Measurements from ENCODE around the gene RWDD4. TPM values are rescaled to one million over a fixed set of nuclear protein-coding genes. Genes with fewer than 3 reads are reported as not detected.
A peak's percentile ranks its signal among the peaks of the same experiment; 100 is the strongest.

Gene RWDD4
- total RNA-seq, 1 donor from 2014 or later = 20.6 TPM

- no peak overlapping the region for H3K4me3 Mint-ChIP-seq (ENCODE audit: unreplicated experiment)
- H3K27ac Mint-ChIP-seq (ENCODE audit: unreplicated experiment) = no peak overlapping the region
- peaks cover 14% of the 10 kb centered on the region for H3K4me1 Mint-ChIP-seq (ENCODE audit: unreplicated experiment)
- H3K9me3 Mint-ChIP-seq (ENCODE audit: unreplicated experiment) = peaks cover 4% of the 10 kb centered on the region
- TF ChIP-seq CTCF (IDR thresholded peaks at IDR 0.05) = no peak
- H3K36me3 Mint-ChIP-seq (ENCODE audit: unreplicated experiment) = no peaks in the 10 kb centered on the region
- no peaks in the 10 kb centered on the region for H3K27me3 Mint-ChIP-seq (ENCODE audit: unreplicated experiment)
- no peak for DNase-seq (ENCODE audit: extremely low spot score, unreplicated experiment)
Measured at GRCh38 chr4:183609151-183609550, 49.8 kb downstream of the RWDD4 start.

GRCh38 chr4:183607894-183608293, 51.1 kb downstream of the RWDD4 start:
- H3K27ac Mint-ChIP-seq (ENCODE audit: unreplicated experiment) = no peak overlapping the region
- H3K27me3 Mint-ChIP-seq (ENCODE audit: unreplicated experiment) = no peaks in the 10 kb centered on the region
- peaks cover 14% of the 10 kb centered on the region for H3K4me1 Mint-ChIP-seq (ENCODE audit: unreplicated experiment)
- DNase-seq (ENCODE audit: extremely low spot score, unreplicated experiment) = no peak
- H3K9me3 Mint-ChIP-seq (ENCODE audit: unreplicated experiment) = peaks cover 4% of the 10 kb centered on the region
- H3K36me3 Mint-ChIP-seq (ENCODE audit: unreplicated experiment) = no peaks in the 10 kb centered on the region
- H3K4me3 Mint-ChIP-seq (ENCODE audit: unreplicated experiment) = no peak overlapping the region
- TF ChIP-seq CTCF (IDR thresholded peaks at IDR 0.05) = no peak

- no peak overlapping the region for H3K27ac Mint-ChIP-seq (ENCODE audit: unreplicated experiment)
- no peaks in the 10 kb centered on the region for H3K9me3 Mint-ChIP-seq (ENCODE audit: unreplicated experiment)
- TF ChIP-seq CTCF (IDR thresholded peaks at IDR 0.05) = peak; percentile 41
- no peaks in the 10 kb centered on the region for H3K27me3 Mint-ChIP-seq (ENCODE audit: unreplicated experiment)
- H3K4me3 Mint-ChIP-seq (ENCODE audit: unreplicated experiment) = no peak overlapping the region
- no peaks in the 10 kb centered on the region for H3K4me1 Mint-ChIP-seq (ENCODE audit: unreplicated experiment)
- no peak for DNase-seq (ENCODE audit: extremely low spot score, unreplicated experiment)
- no peaks in the 10 kb centered on the region for H3K36me3 Mint-ChIP-seq (ENCODE audit: unreplicated experiment)
Measured at GRCh38 chr4:183602557-183603027, 56.4 kb downstream of the RWDD4 start.

- Mint-ChIP-seq H3K36me3 (ENCODE audit: unreplicated experiment) (no peaks in the 10 kb centered on the region), H3K4me3 (ENCODE audit: unreplicated experiment) (no peak overlapping the region), H3K27me3 (ENCODE audit: unreplicated experiment) (no peaks in the 10 kb centered on the region), H3K4me1 (ENCODE audit: unreplicated experiment) (no peaks in the 10 kb centered on the region), H3K9me3 (ENCODE audit: unreplicated experiment) (no peaks in the 10 kb centered on the region), H3K27ac (ENCODE audit: unreplicated experiment) (no peak overlapping the region)
- DNase-seq (ENCODE audit: extremely low spot score, unreplicated experiment) = no peak
- TF ChIP-seq CTCF (IDR thresholded peaks at IDR 0.05) = no peak
Measured at GRCh38 chr4:183601381-183601780, 57.6 kb downstream of the RWDD4 start.

GRCh38 chr4:183600189-183600685, 58.7 kb downstream of the RWDD4 start:
- no peaks in the 10 kb centered on the region for H3K36me3 Mint-ChIP-seq (ENCODE audit: unreplicated experiment)
- no peak for DNase-seq (ENCODE audit: extremely low spot score, unreplicated experiment)
- no peak overlapping the region for H3K4me3 Mint-ChIP-seq (ENCODE audit: unreplicated experiment)
- H3K27ac Mint-ChIP-seq (ENCODE audit: unreplicated experiment) = no peak overlapping the region
- H3K27me3 Mint-ChIP-seq (ENCODE audit: unreplicated experiment) = peaks cover 3% of the 10 kb centered on the region
- peak; percentile 39 for TF ChIP-seq CTCF (IDR thresholded peaks at IDR 0.05)
- H3K9me3 Mint-ChIP-seq (ENCODE audit: unreplicated experiment) = no peaks in the 10 kb centered on the region
- H3K4me1 Mint-ChIP-seq (ENCODE audit: unreplicated experiment) = no peaks in the 10 kb centered on the region

Data from osteocyte (in vitro differentiated cells).